K562 (cell line): Measurements from ENCODE around the gene PDZK1IP1. TPM values are rescaled to one million over a fixed set of nuclear protein-coding genes. Genes with fewer than 3 reads are reported as not detected.

Source experiments
- CHD7 ChIP-seq: fragments of 200-600 bp; sonication (generic); IDR thresholded peaks from one replicate; pipeline ENCODE4 v1.6.1; 2012; ENCODE audit warnings: mild to moderate bottlenecking, low read depth, low read length, inconsistent platforms
- FOXK2 ChIP-seq, 2 experiments: fragments of 450-650 bp; IDR thresholded peaks in 1 of 2; conservative IDR thresholded peaks in 1 of 2; 2 replicates each; pipeline ENCODE4 v1.6.1; 2016; ENCODE audit warnings: low read depth in 2 of 2, mild to moderate bottlenecking in 1 of 2
- IRF9 ChIP-seq: fragments of 450-650 bp; IDR thresholded peaks from 2 replicates; pipeline ENCODE4 v1.6.1; 2016; ENCODE audit warnings: missing biosample characterization, missing genetic modification characterization
- MLLT1 ChIP-seq, 2 experiments: fragments of 450-650 bp; IDR thresholded peaks; 2 replicates each; pipeline ENCODE4 v1.6.1; 2016
- NFIC ChIP-seq: fragments of 450-650 bp; IDR thresholded peaks from 2 replicates; pipeline ENCODE4 v1.6.1; 2017; ENCODE audit warnings: mild to moderate bottlenecking, inconsistent platforms
- NFIX ChIP-seq: fragments of 250-450 bp; sonication (Bioruptor Pico); IDR thresholded peaks from 2 replicates; pipeline ENCODE4 v1.4.0; 2020; ENCODE audit warnings: low read depth, mild to moderate bottlenecking, moderate library complexity
- SRSF3 ChIP-seq: fragments of 200-400 bp; formaldehyde crosslinking; IDR thresholded peaks from 2 replicates; pipeline ENCODE4 v1.6.1; 2016; ENCODE audit warnings: mild to moderate bottlenecking, low read length, moderate library complexity; ENCODE audit not compliant: insufficient read depth
- THRAP3 ChIP-seq: fragments of 450-650 bp; IDR thresholded peaks from 2 replicates; pipeline ENCODE4 v1.6.1; 2016; ENCODE audit warnings: mild to moderate bottlenecking, inconsistent platforms, borderline replicate concordance
- ZNF232 ChIP-seq: sonication (generic); formaldehyde crosslinking; IDR thresholded peaks from 2 replicates; pipeline ENCODE4 v1.8.0; 2022; ENCODE audit warnings: mild to moderate bottlenecking, missing genetic modification reagents
- ZNF324 ChIP-seq: fragments of 250-450 bp; sonication (Bioruptor Pico); IDR thresholded peaks from 2 replicates; pipeline ENCODE4 v1.4.0; 2020; ENCODE audit warnings: mild to moderate bottlenecking
- ZNF431 ChIP-seq: sonication (generic); formaldehyde crosslinking; IDR thresholded peaks from 2 replicates; pipeline ENCODE4 v1.8.0; 2022; ENCODE audit warnings: mild to moderate bottlenecking, missing genetic modification reagents
- polyA plus RNA-seq, 8 experiments: library from polyadenylated mRNA; depleted of rRNA in 4 of 8; stranded (reverse) in 5 of 8; unstranded in 3 of 8; fragments of >200 nt; fragmentation: Nextera tagmentation in 2 of 8; fragmentation: Illumina TruSeq in 1 of 8; extraction: Ambion mirVana in 2 of 8; extraction: Trizol in 1 of 8; gene quantifications; 2 replicates each; pipeline versions ENCODE4 v1.2.1 to v1.2.3, GENCODE V29; 2011 to 2014; ENCODE audit warnings: inconsistent platforms in 1 of 8, missing spikeins in 1 of 8
- total RNA-seq, 7 experiments: library from RNA; depleted of rRNA in 6 of 7; stranded (reverse); fragments of >200 nt in 6 of 7; fragmentation: Illumina TruSeq in 2 of 7; extraction: Trizol in 2 of 7; gene quantifications; 2 replicates each; pipeline versions ENCODE4 v1.2.1 to v1.2.3, GENCODE V29; 2011 to 2021; ENCODE audit warnings: low replicate concordance in 1 of 7

The PDZK1IP1 gene
- total and polyA plus RNA-seq, 9 of the 15 experiments (the other 6 are each of a cell fraction or from before 2014, with no cell fraction given), result 0.17 to 0.68 (median 0.53) TPM; not detected in 2

- TF ChIP-seq ZNF324 (CRISPR knock-in tag), result no peak
- TF ChIP-seq CHD7, result no peak
- peak; percentile 95 for TF ChIP-seq NFIC
- TF ChIP-seq ZNF232, result no peak
- no peak for TF ChIP-seq SRSF3
- peak in 1 of 2 experiments; percentile 45; a peak in 1 of 4 replicates for TF ChIP-seq MLLT1 (IDR thresholded peaks at IDR 0.05)
- TF ChIP-seq ZNF431 (CRISPR knock-in tag), result no peak
- TF ChIP-seq FOXK2 (conservative IDR thresholded peaks at IDR 0.05 in 1 of 2, IDR thresholded peaks at IDR 0.05 in 1 of 2; ENCODE audit: low read depth in 2 of 2), result no peak
- TF ChIP-seq NFIX (CRISPR knock-in tag), result peak; percentile 53; the same call in 1 of the 2 replicates
- no peak for TF ChIP-seq IRF9
- no peak for TF ChIP-seq THRAP3
These were observed 26.6 kb upstream of the PDZK1IP1 start (continued) for GRCh38 chr1:47216278-47217059.
